HCT116 (cell line): ENCODE measurements around the gene GPSM3. TPM values are rescaled to one million over a fixed set of nuclear protein-coding genes. Genes with fewer than 3 reads are reported as not detected.
A peak's percentile ranks its signal among the peaks of the same experiment; 100 is the strongest.

Source experiments
- ATAC-seq: fragments of 200-7000 bp; cut with Tn5 transposase; 2 replicates; pipeline ENCODE4 v1.9.1; 2020; ENCODE audit warnings: mild to moderate bottlenecking, moderate library complexity
- BruUV-seq: library from RNA; stranded (reverse); fragments of 400-500 nt; replicated peaks from 2 replicates; lab custom pipeline; 2021; lab: Mats Ljungman, UMichigan
- CTCF ChIA-PET: fragments of 300-600 bp; sonication (Branson Sonifier 250); formaldehyde crosslinking; loops from one replicate; lab custom pipeline; 2021; ENCODE audit warnings: antibody characterized with exemption; lab: Charles Lee
- POLR2A ChIA-PET: fragments of 300-600, 350-600 bp; sonication (Branson Sonifier 250); formaldehyde crosslinking; loops from one replicate; lab custom pipeline; 2021; ENCODE audit warnings: antibody characterized with exemption; lab: Charles Lee
- RAD21 ChIA-PET, 2 experiments: fragments of 300-600 bp; sonication (Branson Sonifier 250); formaldehyde crosslinking; loops; one replicate each; lab custom pipeline; 2023; ENCODE audit warnings: low total read pairs in 2 of 2; ENCODE audit not compliant: uncharacterized antibody in 2 of 2, unreplicated experiment in 2 of 2, low non-redundant PET in 1 of 2; lab: Charles Lee
- DNase-seq: peaks from one replicate; pipeline ENCODE4 v3.0.0-alpha.2; 2010; ENCODE audit warnings: low read depth, low spot score
- H2AFZ ChIP-seq: fragments of 200-600 bp; shearing (Covaris generic), sonication (generic); 2 replicates; pipeline ENCODE4 v1.6.1; 2017; ENCODE audit warnings: low read depth, mixed run types, mixed read lengths, antibody characterized with exemption, low read length; ENCODE audit not compliant: poor library complexity, severe bottlenecking
- H3K27ac ChIP-seq: 2 replicates; pipeline ENCODE4 v1.5.1; 2012; ENCODE audit warnings: low read depth, low read length
- H3K27me3 ChIP-seq: fragments of 200-600 bp; sonication (generic); 2 replicates; pipeline ENCODE4 v1.6.1; 2016; ENCODE audit warnings: mixed run types, low read length, mixed read lengths; ENCODE audit not compliant: insufficient read depth
- H3K36me3 ChIP-seq, 2 experiments: fragments of 200-500 bp in 1 of 2; fragments of 200-600 bp in 1 of 2; sonication (Bioruptor generic) in 1 of 2; sonication (generic) in 1 of 2; 2 replicates each; pipeline versions ENCODE4 v1.5.1 to v1.6.1; 2014 to 2016; ENCODE audit warnings: low read length in 2 of 2, inconsistent platforms in 1 of 2, mixed read lengths in 1 of 2, mixed run types in 1 of 2; ENCODE audit not compliant: insufficient read depth in 2 of 2, control insufficient read depth in 1 of 2
- H3K4me1 ChIP-seq, 2 experiments: fragments of 200-600 bp in 1 of 2; sonication (generic) in 1 of 2; 2 replicates each; pipeline versions ENCODE4 v1.5.1 to v1.6.1; 2012 to 2017; ENCODE audit warnings: low read length in 2 of 2, inconsistent platforms in 1 of 2, mild to moderate bottlenecking in 1 of 2, mixed read lengths in 1 of 2, mixed run types in 1 of 2, moderate library complexity in 1 of 2; ENCODE audit not compliant: insufficient read depth in 2 of 2, control insufficient read depth in 1 of 2
- H3K4me2 ChIP-seq: fragments of 200-600 bp; sonication (generic); 2 replicates; pipeline ENCODE4 v1.6.1; 2017; ENCODE audit warnings: mixed run types, low read length, mixed read lengths
- H3K4me3 ChIP-seq, 2 experiments: fragments of 200-600 bp in 1 of 2; sonication (generic) in 1 of 2; replicated peaks in 1 of 2; 2 replicates each; pipeline ENCODE4 v1.5.1; 2011 to 2016; ENCODE audit warnings: low read length in 2 of 2, control low read depth in 1 of 2, low read depth in 1 of 2, mild to moderate bottlenecking in 1 of 2, mixed read lengths in 1 of 2, mixed run types in 1 of 2
- H3K79me2 ChIP-seq: fragments of 200-600 bp; sonication (generic); 2 replicates; pipeline ENCODE4 v1.6.1; 2017; ENCODE audit warnings: mild to moderate bottlenecking, mixed run types, low read length, moderate library complexity, mixed read lengths; ENCODE audit not compliant: insufficient read depth
- H3K9ac ChIP-seq: fragments of 200-600 bp; sonication (generic); 2 replicates; pipeline ENCODE4 v1.6.1; 2016; ENCODE audit warnings: low read length, mixed read lengths
- H3K9me2 ChIP-seq: fragments of 200-600 bp; sonication (generic), shearing (Covaris generic); 2 replicates; pipeline ENCODE4 v1.6.1; 2017; ENCODE audit warnings: mixed run types, mild to moderate bottlenecking, moderate library complexity; ENCODE audit not compliant: insufficient read depth
- H3K9me3 ChIP-seq, 2 experiments: fragments of 200-500 bp in 1 of 2; fragments of 200-600 bp in 1 of 2; sonication (Bioruptor generic) in 1 of 2; sonication (generic) in 1 of 2; 2 replicates each; pipeline ENCODE4 v1.6.1; 2014 to 2017; ENCODE audit warnings: low read length in 2 of 2, mixed read lengths in 2 of 2, inconsistent platforms in 1 of 2, low read depth in 1 of 2, mild to moderate bottlenecking in 1 of 2, mixed run types in 1 of 2, moderate library complexity in 1 of 2; ENCODE audit not compliant: control insufficient read depth in 1 of 2, insufficient read depth in 1 of 2
- H4K20me1 ChIP-seq: fragments of 200-600 bp; sonication (generic), shearing (Covaris generic); 2 replicates; pipeline ENCODE4 v1.6.1; 2017; ENCODE audit warnings: mixed run types, mild to moderate bottlenecking, moderate library complexity; ENCODE audit not compliant: insufficient read depth
- ATF3 ChIP-seq: IDR thresholded peaks from 2 replicates; pipeline ENCODE4 v1.6.1; 2012
- CBX3 ChIP-seq: IDR thresholded peaks from 2 replicates; pipeline ENCODE4 v1.6.1; 2012; ENCODE audit warnings: low read depth
- EGR1 ChIP-seq: IDR thresholded peaks from 2 replicates; pipeline ENCODE4 v1.6.1; 2012; ENCODE audit warnings: low read depth
- ELF1 ChIP-seq: IDR thresholded peaks from 2 replicates; pipeline ENCODE4 v1.6.1; 2012; ENCODE audit warnings: low read depth, borderline replicate concordance
- EZH2 ChIP-seq: fragments of 200-600 bp; sonication (generic); IDR thresholded peaks from 2 replicates; pipeline ENCODE4 v1.6.1; 2017; ENCODE audit warnings: antibody characterized with exemption, mixed run types
- EZH2phosphoT487 ChIP-seq: fragments of 200-600 bp; IDR thresholded peaks from 2 replicates; pipeline ENCODE4 v1.6.1; 2018; ENCODE audit warnings: antibody characterized with exemption, borderline replicate concordance
- FOSL1 ChIP-seq: IDR thresholded peaks from 2 replicates; pipeline ENCODE4 v1.6.1; 2012; ENCODE audit warnings: low read depth
- JUND ChIP-seq: IDR thresholded peaks from 2 replicates; pipeline ENCODE4 v1.6.1; 2012
- MAX ChIP-seq: IDR thresholded peaks from 2 replicates; pipeline ENCODE4 v1.6.1; 2012
- POLR2A ChIP-seq: IDR thresholded peaks from 2 replicates; pipeline ENCODE4 v1.7.0; 2011; ENCODE audit warnings: borderline replicate concordance; ENCODE audit not compliant: insufficient read depth, insufficient read length; ENCODE audit errors: extremely low read depth
- POLR2AphosphoS5 ChIP-seq: IDR thresholded peaks from 2 replicates; pipeline ENCODE4 v1.6.1; 2011; ENCODE audit warnings: mild to moderate bottlenecking, low read depth, low read length, moderate library complexity
- RAD21 ChIP-seq: IDR thresholded peaks from 2 replicates; pipeline ENCODE4 v1.6.1; 2012; ENCODE audit warnings: low read depth, mild to moderate bottlenecking
- REST ChIP-seq: IDR thresholded peaks from 2 replicates; pipeline ENCODE4 v1.6.1; 2012; ENCODE audit warnings: low read depth
- SIN3A ChIP-seq: IDR thresholded peaks from 2 replicates; pipeline ENCODE4 v1.6.1; 2012; ENCODE audit warnings: low read depth
- SRF ChIP-seq: IDR thresholded peaks from 2 replicates; pipeline ENCODE4 v1.6.1; 2012; ENCODE audit warnings: low read depth
- TCF7L2 ChIP-seq: IDR thresholded peaks from 2 replicates; pipeline ENCODE4 v1.7.0; 2011; ENCODE audit warnings: borderline replicate concordance, inconsistent platforms; ENCODE audit not compliant: insufficient read depth, insufficient read length; ENCODE audit errors: extremely low read depth
- YY1 ChIP-seq: IDR thresholded peaks from 2 replicates; pipeline ENCODE4 v1.6.1; 2011; ENCODE audit warnings: low read length, low read depth, moderate library complexity, mild to moderate bottlenecking; ENCODE audit not compliant: insufficient replicate concordance; ENCODE audit errors: extremely low read depth
- ZBTB33 ChIP-seq: IDR thresholded peaks from 2 replicates; pipeline ENCODE4 v1.6.1; 2011; ENCODE audit warnings: mild to moderate bottlenecking, low read length, moderate library complexity; ENCODE audit not compliant: insufficient replicate concordance; ENCODE audit errors: extremely low read depth
- ZFX ChIP-seq: fragments of 450-650 bp; IDR thresholded peaks from 2 replicates; pipeline ENCODE4 v1.6.1; 2017
- ZNF274 ChIP-seq: fragments of 200-500 bp; sonication (Bioruptor generic); IDR thresholded peaks from 2 replicates; pipeline ENCODE4 v1.6.1; 2014; ENCODE audit warnings: mild to moderate bottlenecking, low read depth, low read length, inconsistent platforms
- intact Hi-C: fragments of 100-400 bp; cut with micrococcal nuclease; formaldehyde crosslinking; loops from 2 replicates; pipeline ENCODE4 v1.10.0; 2022
- total RNA-seq: library from RNA; stranded (reverse); gene quantifications from one replicate; pipeline ENCODE4 v1.2.1, GENCODE V29; 2021; ENCODE audit not compliant: unreplicated experiment

Gene GPSM3
- total RNA-seq, 1 experiment from 2014 or later = 1.2 TPM

- DNase-seq (peak; percentile 90), ATAC-seq (peak; percentile 82)
- H3K4me2 ChIP-seq = peak within 1 kb of the TSS; percentile 95
- H3K79me2 ChIP-seq = peaks cover 16% of the 10 kb centered on the region
- H4K20me1 ChIP-seq = no peaks in the 10 kb centered on the region
- peak within 1 kb of the TSS; percentile 93 for H3K9ac ChIP-seq
- BruUV-seq = TSS peak; percentile 77
- H3K9me3 ChIP-seq = no peaks in the 10 kb centered on the region
- POLR2A ChIA-PET = no interaction called here
- H3K36me3 ChIP-seq = peaks cover 12 to 17% of the 10 kb centered on the region in 2 experiments; a peak in 3 of 4 replicates
- RAD21 ChIA-PET = interaction anchor here in 1 of 2 experiments (0.7 kb wide), 1 partner anchor 42 kb away, joined by 4 read pairs; no protein-coding TSS in a partner anchor
- peak within 1 kb of the TSS; percentile 93 to 95 for H3K4me3 ChIP-seq
- no peak within 1 kb of the TSS for H2AFZ ChIP-seq
- H3K27ac ChIP-seq = peak within 1 kb of the TSS; percentile 98
- no peaks in the 10 kb centered on the region for H3K9me2 ChIP-seq
- CTCF ChIA-PET = interaction anchor here (0.5 to 1.2 kb wide), 3 partner anchors 35 to 66 kb away, joined by 3 to 6 read pairs (median 6); no protein-coding TSS in a partner anchor
- H3K4me1 ChIP-seq = peaks cover 12 to 25% of the 10 kb centered on the region in 2 experiments
- H3K27me3 ChIP-seq = no peaks in the 10 kb centered on the region
- intact Hi-C loops = loop anchor here (1.0 kb wide), 2 partner anchors 24 to 35 kb away; partner anchors contain the start of gene FKBPL
- TF ChIP-seq EGR1 (0 out of 2 replicates have a peak, but pooled peaks have one; percentile 39), ATF3 (no peak), EZH2 (no peak), MAX (peak; percentile 57; the same call in 1 of the 2 replicates), POLR2A (peak; percentile 18), ELF1 (no peak), EZH2phosphoT487 (no peak), JUND (peak; percentile 62), SRF (peak; percentile 83; the same call in 1 of the 2 replicates), CBX3 (no peak), ZFX (peak; percentile 40; the same call in 1 of the 2 replicates), RAD21 (no peak), REST (no peak), YY1 (peak; percentile 63), SIN3A (peak; percentile 86), TCF7L2 (peak; percentile 10), FOSL1 (no peak), ZBTB33 (peak; percentile 68), POLR2AphosphoS5 (peak; percentile 78), ZNF274 (no peak)
These were observed 38.6 kb downstream of the GPSM3 start, which contains the start of gene PPT2 for GRCh38 chr6:32153564-32154513. PPT2 (plus strand) TSS chr6:32154141; CDS start chr6:32154595, 454 bp downstream.
